Fibroblast of pulmonary artery (primary cell): Measurements from ENCODE around the gene LCLAT1.

Source experiments
- DNase-seq: peaks from one replicate; pipeline ENCODE4 v3.0.0-alpha.2; 2010; ENCODE audit warnings: low read depth
- H3K4me3 ChIP-seq: replicated peaks from 2 replicates; pipeline ENCODE4 v1.5.1; 2011; ENCODE audit warnings: low read depth, mild to moderate bottlenecking, control low read depth, low read length, moderate library complexity
- CTCF ChIP-seq: IDR thresholded peaks from 2 replicates; pipeline ENCODE4 v1.5.1; 2011; ENCODE audit warnings: mild to moderate bottlenecking, control low read depth, low read length, inconsistent platforms; ENCODE audit errors: missing control alignments

The LCLAT1 gene

GRCh38 chr2:30662268-30663131 lies 215.5 kb downstream of the LCLAT1 start:
- TF ChIP-seq CTCF, result no peak
- no peak overlapping the region for H3K4me3 ChIP-seq
- DNase-seq, result no peak

GRCh38 chr2:30663321-30663720 lies 216.3 kb downstream of the LCLAT1 start:
- TF ChIP-seq CTCF, result no peak
- no peak overlapping the region for H3K4me3 ChIP-seq
- DNase-seq, result no peak

GRCh38 chr2:30663806-30664205 lies 216.8 kb downstream of the LCLAT1 start:
- no peak overlapping the region for H3K4me3 ChIP-seq
- TF ChIP-seq CTCF, result no peak
- no peak for DNase-seq

GRCh38 chr2:30664761-30665358 lies 217.8 kb downstream of the LCLAT1 start:
- peak; percentile 81 for DNase-seq
- TF ChIP-seq CTCF, result no peak
- no peak overlapping the region for H3K4me3 ChIP-seq

- TF ChIP-seq CTCF, result no peak
- no peak overlapping the region for H3K4me3 ChIP-seq
- no peak for DNase-seq
Measured at GRCh38 chr2:30665761-30666265, 218.8 kb downstream of the LCLAT1 start.

GRCh38 chr2:30666266-30666874 lies 219.3 kb downstream of the LCLAT1 start:
- no peak overlapping the region for H3K4me3 ChIP-seq
- DNase-seq, result peak; percentile 96
- no peak for TF ChIP-seq CTCF
